GM23338 (cell line): ENCODE results near the gene BCL11B. TPM values are rescaled to one million over a fixed set of nuclear protein-coding genes. Genes with fewer than 3 reads are reported as not detected.

Experiments
- ATAC-seq: fragments of 200-7000 bp; cut with Tn5 transposase; 3 replicates; pipeline ENCODE4 v1.9.1; 2020
- DNase-seq: peaks from one replicate; pipeline ENCODE4 v3.0.0-alpha.2; 2015; ENCODE audit warnings: low spot score
- H2AFZ ChIP-seq: fragments of 200-600 bp; sonication (generic); 2 replicates; pipeline ENCODE4 v1.8.0; 2016; ENCODE audit warnings: antibody characterized with exemption, mild to moderate bottlenecking, moderate library complexity
- H3F3A ChIP-seq: fragments of 200-600 bp; sonication (generic); replicated peaks from 2 replicates; pipeline ENCODE4 v1.8.0; 2017; ENCODE audit warnings: antibody characterized with exemption, mixed run types, low read depth
- H3K27ac ChIP-seq: fragments of 200-600 bp; sonication (generic); 2 replicates; pipeline ENCODE4 v1.6.1; 2016; ENCODE audit warnings: low read depth
- H3K27me3 ChIP-seq: fragments of 200-600 bp; sonication (generic); 2 replicates; pipeline ENCODE4 v1.8.0; 2016; ENCODE audit warnings: mild to moderate bottlenecking, mixed run types, moderate library complexity; ENCODE audit not compliant: insufficient read depth
- H3K36me3 ChIP-seq: fragments of 200-600 bp; sonication (generic); 2 replicates; pipeline ENCODE4 v1.8.0; 2016; ENCODE audit warnings: mild to moderate bottlenecking; ENCODE audit not compliant: insufficient read depth
- H3K4me1 ChIP-seq: fragments of 200-600 bp; sonication (generic); 2 replicates; pipeline ENCODE4 v1.8.0; 2016; ENCODE audit warnings: mild to moderate bottlenecking, moderate library complexity; ENCODE audit not compliant: insufficient read depth
- H3K4me2 ChIP-seq: fragments of 200-600 bp; sonication (generic); 2 replicates; pipeline ENCODE4 v1.7.1; 2017; ENCODE audit warnings: mixed run types
- H3K4me3 ChIP-seq: fragments of 200-600 bp; sonication (generic); 2 replicates; pipeline ENCODE4 v1.6.1; 2016; ENCODE audit warnings: mixed run types
- H3K79me2 ChIP-seq: fragments of 200-600 bp; sonication (generic); replicated peaks from 2 replicates; pipeline ENCODE4 v1.8.0; 2017; ENCODE audit warnings: mild to moderate bottlenecking; ENCODE audit not compliant: insufficient read depth
- H3K9me2 ChIP-seq: fragments of 200-600 bp; sonication (generic); 2 replicates; pipeline ENCODE4 v1.8.0; 2017; ENCODE audit not compliant: insufficient read depth
- H4K20me1 ChIP-seq: fragments of 200-600 bp; sonication (generic); replicated peaks from 2 replicates; pipeline ENCODE4 v1.8.0; 2017; ENCODE audit warnings: mild to moderate bottlenecking; ENCODE audit not compliant: insufficient read depth
- H3K27ac Mint-ChIP-seq: 2 replicates; pipeline ENCODE4 v1.8.0; 2020; ENCODE audit warnings: inconsistent platforms, mild to moderate bottlenecking, moderate library complexity, mixed read lengths
- H3K27me3 Mint-ChIP-seq: 3 replicates; pipeline ENCODE4 v1.8.0; 2022; ENCODE audit warnings: low read depth, mild to moderate bottlenecking, moderate library complexity, mixed read lengths, inconsistent platforms; ENCODE audit not compliant: insufficient read depth, poor library complexity
- H3K36me3 Mint-ChIP-seq: 3 replicates; pipeline ENCODE4 v1.8.0; 2021; ENCODE audit warnings: low read depth, mild to moderate bottlenecking, inconsistent platforms, moderate library complexity, mixed read lengths
- H3K4me1 Mint-ChIP-seq: 3 replicates; pipeline ENCODE4 v1.8.0; 2020; ENCODE audit warnings: mild to moderate bottlenecking, inconsistent platforms, mixed read lengths
- H3K4me3 Mint-ChIP-seq: 3 replicates; pipeline ENCODE4 v1.8.0; 2021; ENCODE audit warnings: moderate library complexity, mild to moderate bottlenecking, inconsistent platforms, mixed read lengths
- H3K9me3 Mint-ChIP-seq: 3 replicates; pipeline ENCODE4 v1.8.0; 2020; ENCODE audit warnings: moderate library complexity, mild to moderate bottlenecking, inconsistent platforms, mixed read lengths
- EZH2 ChIP-seq: fragments of 200-600 bp; sonication (generic); IDR thresholded peaks from one replicate; pipeline ENCODE4 v1.8.0; 2017; ENCODE audit warnings: antibody characterized with exemption, mild to moderate bottlenecking, low read depth; ENCODE audit not compliant: unreplicated experiment
- STAT1 ChIP-seq: IDR thresholded peaks from one replicate; pipeline ENCODE4 v1.6.1; 2016; ENCODE audit warnings: antibody characterized with exemption; ENCODE audit not compliant: unreplicated experiment
- ZNF114 ChIP-seq: fragments of 250-450 bp; sonication (Bioruptor Pico); IDR thresholded peaks from 2 replicates; pipeline ENCODE4 v1.5.0; 2020; ENCODE audit warnings: mild to moderate bottlenecking, moderate library complexity
- ZNF331 ChIP-seq: fragments of 250-450 bp; sonication (Bioruptor Pico); IDR thresholded peaks from 2 replicates; pipeline ENCODE4 v1.5.0; 2020; ENCODE audit warnings: low read depth, mild to moderate bottlenecking, moderate library complexity
- polyA plus RNA-seq: library from polyadenylated mRNA; unstranded; fragments of >200 nt; fragmentation: Nextera tagmentation; extraction: Ambion mirVana; gene quantifications from 2 replicates; pipeline ENCODE4 v1.2.1, GENCODE V29; 2016
- total RNA-seq: library from RNA; depleted of rRNA; stranded (reverse); fragments of >200 nt; shearing (Covaris generic); gene quantifications from 2 replicates; pipeline ENCODE4 v1.2.3, GENCODE V29; 2014
- TF ChIP-seq, protein P1 (sequence below): fragments of 250-450 bp; sonication (Bioruptor Pico); IDR thresholded peaks from 2 replicates; pipeline ENCODE4 v1.5.0; 2020; ENCODE audit warnings: mild to moderate bottlenecking, moderate library complexity
- TF ChIP-seq, protein P2 (sequence below), 2 experiments: fragments of 200-600 bp in 1 of 2; sonication (generic) in 1 of 2; conservative IDR thresholded peaks; 2 replicates each; pipeline versions ENCODE4 v1.5.1 to v1.6.1; 2016 to 2017; ENCODE audit warnings: antibody characterized with exemption in 2 of 2, low read depth in 2 of 2, mild to moderate bottlenecking in 2 of 2, moderate library complexity in 1 of 2

The BCL11B gene
- total and polyA plus RNA-seq, 2 experiments from 2014 or later, result 2.4 to 6.7 TPM

DNA sequence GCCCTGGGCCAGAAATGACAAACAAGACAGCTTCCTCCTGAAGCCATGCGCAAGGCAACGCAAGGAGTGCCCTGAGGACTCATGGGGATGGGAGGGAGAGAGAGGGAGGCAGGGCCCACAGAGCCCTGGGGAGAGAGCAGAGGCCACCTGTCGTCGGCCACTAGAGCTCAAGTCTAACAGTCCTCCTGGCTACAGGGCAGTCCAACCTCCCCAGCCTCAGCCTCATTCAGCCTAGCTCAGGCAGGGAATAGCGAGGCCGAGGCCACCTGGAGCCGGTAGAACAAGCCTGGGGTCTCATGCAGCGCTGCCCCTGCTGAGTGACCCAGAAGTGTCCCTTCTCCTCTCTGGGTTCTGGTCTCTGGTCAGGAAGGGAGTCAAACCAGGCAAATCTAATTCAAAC, 69.5 kb downstream of the BCL11B start (continued):
- TF ChIP-seq, protein P1, sequence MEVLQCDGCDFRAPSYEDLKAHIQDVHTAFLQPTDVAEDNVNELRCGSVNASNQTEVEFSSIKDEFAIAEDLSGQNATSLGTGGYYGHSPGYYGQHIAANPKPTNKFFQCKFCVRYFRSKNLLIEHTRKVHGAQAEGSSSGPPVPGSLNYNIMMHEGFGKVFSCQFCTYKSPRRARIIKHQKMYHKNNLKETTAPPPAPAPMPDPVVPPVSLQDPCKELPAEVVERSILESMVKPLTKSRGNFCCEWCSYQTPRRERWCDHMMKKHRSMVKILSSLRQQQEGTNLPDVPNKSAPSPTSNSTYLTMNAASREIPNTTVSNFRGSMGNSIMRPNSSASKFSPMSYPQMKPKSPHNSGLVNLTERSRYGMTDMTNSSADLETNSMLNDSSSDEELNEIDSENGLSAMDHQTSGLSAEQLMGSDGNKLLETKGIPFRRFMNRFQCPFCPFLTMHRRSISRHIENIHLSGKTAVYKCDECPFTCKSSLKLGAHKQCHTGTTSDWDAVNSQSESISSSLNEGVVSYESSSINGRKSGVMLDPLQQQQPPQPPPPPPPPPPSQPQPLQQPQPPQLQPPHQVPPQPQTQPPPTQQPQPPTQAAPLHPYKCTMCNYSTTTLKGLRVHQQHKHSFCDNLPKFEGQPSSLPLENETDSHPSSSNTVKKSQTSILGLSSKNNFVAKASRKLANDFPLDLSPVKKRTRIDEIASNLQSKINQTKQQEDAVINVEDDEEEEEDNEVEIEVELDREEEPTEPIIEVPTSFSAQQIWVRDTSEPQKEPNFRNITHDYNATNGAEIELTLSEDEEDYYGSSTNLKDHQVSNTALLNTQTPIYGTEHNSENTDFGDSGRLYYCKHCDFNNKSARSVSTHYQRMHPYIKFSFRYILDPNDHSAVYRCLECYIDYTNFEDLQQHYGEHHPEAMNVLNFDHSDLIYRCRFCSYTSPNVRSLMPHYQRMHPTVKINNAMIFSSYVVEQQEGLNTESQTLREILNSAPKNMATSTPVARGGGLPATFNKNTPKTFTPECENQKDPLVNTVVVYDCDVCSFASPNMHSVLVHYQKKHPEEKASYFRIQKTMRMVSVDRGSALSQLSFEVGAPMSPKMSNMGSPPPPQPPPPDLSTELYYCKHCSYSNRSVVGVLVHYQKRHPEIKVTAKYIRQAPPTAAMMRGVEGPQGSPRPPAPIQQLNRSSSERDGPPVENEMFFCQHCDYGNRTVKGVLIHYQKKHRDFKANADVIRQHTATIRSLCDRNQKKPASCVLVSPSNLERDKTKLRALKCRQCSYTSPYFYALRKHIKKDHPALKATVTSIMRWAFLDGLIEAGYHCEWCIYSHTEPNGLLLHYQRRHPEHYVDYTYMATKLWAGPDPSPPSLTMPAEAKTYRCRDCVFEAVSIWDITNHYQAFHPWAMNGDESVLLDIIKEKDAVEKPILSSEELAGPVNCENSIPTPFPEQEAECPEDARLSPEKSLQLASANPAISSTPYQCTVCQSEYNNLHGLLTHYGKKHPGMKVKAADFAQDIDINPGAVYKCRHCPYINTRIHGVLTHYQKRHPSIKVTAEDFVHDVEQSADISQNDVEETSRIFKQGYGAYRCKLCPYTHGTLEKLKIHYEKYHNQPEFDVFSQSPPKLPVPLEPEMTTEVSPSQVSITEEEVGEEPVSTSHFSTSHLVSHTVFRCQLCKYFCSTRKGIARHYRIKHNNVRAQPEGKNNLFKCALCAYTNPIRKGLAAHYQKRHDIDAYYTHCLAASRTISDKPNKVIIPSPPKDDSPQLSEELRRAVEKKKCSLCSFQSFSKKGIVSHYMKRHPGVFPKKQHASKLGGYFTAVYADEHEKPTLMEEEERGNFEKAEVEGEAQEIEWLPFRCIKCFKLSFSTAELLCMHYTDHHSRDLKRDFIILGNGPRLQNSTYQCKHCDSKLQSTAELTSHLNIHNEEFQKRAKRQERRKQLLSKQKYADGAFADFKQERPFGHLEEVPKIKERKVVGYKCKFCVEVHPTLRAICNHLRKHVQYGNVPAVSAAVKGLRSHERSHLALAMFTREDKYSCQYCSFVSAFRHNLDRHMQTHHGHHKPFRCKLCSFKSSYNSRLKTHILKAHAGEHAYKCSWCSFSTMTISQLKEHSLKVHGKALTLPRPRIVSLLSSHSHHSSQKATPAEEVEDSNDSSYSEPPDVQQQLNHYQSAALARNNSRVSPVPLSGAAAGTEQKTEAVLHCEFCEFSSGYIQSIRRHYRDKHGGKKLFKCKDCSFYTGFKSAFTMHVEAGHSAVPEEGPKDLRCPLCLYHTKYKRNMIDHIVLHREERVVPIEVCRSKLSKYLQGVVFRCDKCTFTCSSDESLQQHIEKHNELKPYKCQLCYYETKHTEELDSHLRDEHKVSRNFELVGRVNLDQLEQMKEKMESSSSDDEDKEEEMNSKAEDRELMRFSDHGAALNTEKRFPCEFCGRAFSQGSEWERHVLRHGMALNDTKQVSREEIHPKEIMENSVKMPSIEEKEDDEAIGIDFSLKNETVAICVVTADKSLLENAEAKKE, result no peak
- TF ChIP-seq, protein P2, sequence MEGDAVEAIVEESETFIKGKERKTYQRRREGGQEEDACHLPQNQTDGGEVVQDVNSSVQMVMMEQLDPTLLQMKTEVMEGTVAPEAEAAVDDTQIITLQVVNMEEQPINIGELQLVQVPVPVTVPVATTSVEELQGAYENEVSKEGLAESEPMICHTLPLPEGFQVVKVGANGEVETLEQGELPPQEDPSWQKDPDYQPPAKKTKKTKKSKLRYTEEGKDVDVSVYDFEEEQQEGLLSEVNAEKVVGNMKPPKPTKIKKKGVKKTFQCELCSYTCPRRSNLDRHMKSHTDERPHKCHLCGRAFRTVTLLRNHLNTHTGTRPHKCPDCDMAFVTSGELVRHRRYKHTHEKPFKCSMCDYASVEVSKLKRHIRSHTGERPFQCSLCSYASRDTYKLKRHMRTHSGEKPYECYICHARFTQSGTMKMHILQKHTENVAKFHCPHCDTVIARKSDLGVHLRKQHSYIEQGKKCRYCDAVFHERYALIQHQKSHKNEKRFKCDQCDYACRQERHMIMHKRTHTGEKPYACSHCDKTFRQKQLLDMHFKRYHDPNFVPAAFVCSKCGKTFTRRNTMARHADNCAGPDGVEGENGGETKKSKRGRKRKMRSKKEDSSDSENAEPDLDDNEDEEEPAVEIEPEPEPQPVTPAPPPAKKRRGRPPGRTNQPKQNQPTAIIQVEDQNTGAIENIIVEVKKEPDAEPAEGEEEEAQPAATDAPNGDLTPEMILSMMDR (conservative IDR thresholded peaks at IDR 0.05; ENCODE audit: low read depth in 2 of 2), result no peak
- TF ChIP-seq ZNF331 (no peak), STAT1 (no peak), ZNF114 (CRISPR knock-in tag) (no peak)

DNA sequence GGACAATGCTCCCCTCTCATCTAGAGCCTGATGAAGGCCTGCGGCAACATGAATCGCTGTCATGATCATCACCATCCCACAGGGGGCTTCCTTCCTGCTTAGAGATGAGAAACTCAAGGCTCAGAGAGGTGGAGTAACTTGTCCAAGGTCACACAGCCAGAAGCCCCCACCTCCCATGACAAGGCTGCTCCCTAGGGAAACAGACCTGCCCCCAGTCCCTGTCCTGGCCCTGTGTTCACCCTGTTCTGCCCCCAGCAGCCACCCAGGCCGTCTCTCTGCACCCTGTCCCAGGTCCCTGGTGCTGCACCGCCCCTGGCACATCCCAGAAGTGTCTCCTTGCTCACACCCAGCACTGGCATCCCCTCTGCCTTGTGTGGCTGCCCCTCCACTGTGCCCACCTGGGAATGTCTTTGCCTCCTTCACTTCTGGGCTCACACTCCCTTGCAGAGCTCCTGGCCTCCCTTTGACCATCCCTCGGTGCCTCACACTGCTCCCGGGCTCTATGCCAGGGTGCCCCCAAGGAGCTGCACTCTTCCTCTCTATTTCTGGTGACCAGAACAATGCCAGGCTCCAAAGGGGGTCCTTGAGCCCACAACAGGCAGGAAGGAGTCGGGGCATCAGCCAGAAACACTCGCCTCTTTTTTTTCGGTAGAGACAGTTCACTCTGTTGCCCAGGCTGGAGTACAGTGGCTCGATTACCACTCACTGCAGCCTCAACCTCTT, 70.5 kb downstream of the BCL11B start:
- Histone ChIP-seq H3K36me3 (no peaks in the 10 kb centered on the region), H4K20me1 (peaks cover 3% of the 10 kb centered on the region; the same call in 1 of the 2 replicates), H3K27ac (no peak overlapping the region)

More for the DNA sequence above, 70.5 kb downstream of the BCL11B start:
- Mint-ChIP-seq H3K4me3 (no peak overlapping the region), H3K36me3 (no peaks in the 10 kb centered on the region; the same call in 2 of the 3 replicates), H3K27ac (peak overlapping the region; percentile 77; the same call in 1 of the 2 replicates), H3K9me3 (no peaks in the 10 kb centered on the region), H3K4me1 (peaks cover 31% of the 10 kb centered on the region), H3K27me3 (peaks cover 22% of the 10 kb centered on the region)
- DNase-seq, result peak; percentile 70
- Histone ChIP-seq H3K9me2 (no peaks in the 10 kb centered on the region), H3K4me2 (no peak overlapping the region), H3K79me2 (peaks cover 52% of the 10 kb centered on the region), H3K27me3 (no peaks in the 10 kb centered on the region), H3K4me3 (no peak overlapping the region), H2AFZ (no peak overlapping the region), H3K4me1 (peaks cover 22% of the 10 kb centered on the region), H3F3A (no peaks in the 10 kb centered on the region; the same call in 1 of the 2 replicates)
- TF ChIP-seq, protein P2 (conservative IDR thresholded peaks at IDR 0.05; ENCODE audit: low read depth in 2 of 2), result peak; percentile 33 to 51
- TF ChIP-seq EZH2, result no peak
- peak; percentile 38 for ATAC-seq
